ENCODE data around the gene ITPRIP.

ITPRIP gene

GRCh38 chr10:104307576-104308438, 30.5 kb downstream of the ITPRIP start:
- H3K79me2 ChIP-seq (ENCODE audit: low read length): no peaks in the 10 kb centered on the region
- no peak overlapping the region for H3K27ac ChIP-seq (ENCODE audit: low read length)
- H3K4me1 ChIP-seq (ENCODE audit: low read length): peaks cover 14% of the 10 kb centered on the region; the same call in 1 of the 2 replicates
- no peak overlapping the region for H3K9ac ChIP-seq (ENCODE audit: low read length)
- H2AFZ ChIP-seq (ENCODE audit: low read depth, low read length): no peak overlapping the region
- TF ChIP-seq, protein P1, sequence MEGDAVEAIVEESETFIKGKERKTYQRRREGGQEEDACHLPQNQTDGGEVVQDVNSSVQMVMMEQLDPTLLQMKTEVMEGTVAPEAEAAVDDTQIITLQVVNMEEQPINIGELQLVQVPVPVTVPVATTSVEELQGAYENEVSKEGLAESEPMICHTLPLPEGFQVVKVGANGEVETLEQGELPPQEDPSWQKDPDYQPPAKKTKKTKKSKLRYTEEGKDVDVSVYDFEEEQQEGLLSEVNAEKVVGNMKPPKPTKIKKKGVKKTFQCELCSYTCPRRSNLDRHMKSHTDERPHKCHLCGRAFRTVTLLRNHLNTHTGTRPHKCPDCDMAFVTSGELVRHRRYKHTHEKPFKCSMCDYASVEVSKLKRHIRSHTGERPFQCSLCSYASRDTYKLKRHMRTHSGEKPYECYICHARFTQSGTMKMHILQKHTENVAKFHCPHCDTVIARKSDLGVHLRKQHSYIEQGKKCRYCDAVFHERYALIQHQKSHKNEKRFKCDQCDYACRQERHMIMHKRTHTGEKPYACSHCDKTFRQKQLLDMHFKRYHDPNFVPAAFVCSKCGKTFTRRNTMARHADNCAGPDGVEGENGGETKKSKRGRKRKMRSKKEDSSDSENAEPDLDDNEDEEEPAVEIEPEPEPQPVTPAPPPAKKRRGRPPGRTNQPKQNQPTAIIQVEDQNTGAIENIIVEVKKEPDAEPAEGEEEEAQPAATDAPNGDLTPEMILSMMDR (IDR thresholded peaks at IDR 0.05; ENCODE audit: low read depth, low read length): no peak
- no peak for TF ChIP-seq EZH2phosphoT487 (IDR thresholded peaks at IDR 0.05; ENCODE audit: low read depth)
- H4K20me1 ChIP-seq (ENCODE audit: insufficient read depth, low read length): no peaks in the 10 kb centered on the region
- H3K27me3 ChIP-seq (ENCODE audit: low read depth, low read length): no peaks in the 10 kb centered on the region
- no peak overlapping the region for H3K4me3 ChIP-seq (ENCODE audit: low read length)
- peaks cover 3% of the 10 kb centered on the region for H3K36me3 ChIP-seq (replicated peaks; ENCODE audit: low read depth, low read length)
- no peak overlapping the region for H3K4me2 ChIP-seq (ENCODE audit: low read length)
- no peaks in the 10 kb centered on the region for H3K9me3 ChIP-seq (ENCODE audit: insufficient read depth, low read length)

DNA sequence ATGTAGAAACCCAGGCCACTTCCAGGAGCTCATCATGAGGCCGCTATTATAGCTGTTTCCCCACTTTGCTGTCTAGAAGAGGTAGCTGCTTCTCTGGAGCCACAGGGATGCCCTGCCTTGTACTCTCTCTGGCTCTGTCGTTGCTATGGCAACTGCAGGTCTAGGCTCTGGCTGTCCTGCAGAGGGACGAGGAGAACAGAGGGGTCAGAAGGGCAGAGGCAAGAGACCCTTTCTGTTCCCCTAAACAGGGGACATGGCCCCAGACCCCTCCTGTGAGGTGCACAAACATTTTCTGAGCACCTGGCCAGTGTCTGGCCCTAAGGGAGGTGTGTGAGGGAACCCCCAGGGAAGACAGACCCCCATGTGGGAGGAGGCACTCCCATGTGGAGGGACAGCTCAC, 31.4 kb downstream of the ITPRIP start:
- no peak overlapping the region for H3K27ac ChIP-seq (ENCODE audit: low read length)
- H3K79me2 ChIP-seq (ENCODE audit: low read length): no peaks in the 10 kb centered on the region
- no peak overlapping the region for H3K4me2 ChIP-seq (ENCODE audit: low read length)
- H3K9me3 ChIP-seq (ENCODE audit: insufficient read depth, low read length): no peaks in the 10 kb centered on the region
- H2AFZ ChIP-seq (ENCODE audit: low read depth, low read length): no peak overlapping the region
- H3K4me1 ChIP-seq (ENCODE audit: low read length): peaks cover 14% of the 10 kb centered on the region; the same call in 1 of the 2 replicates
- no peak overlapping the region for H3K4me3 ChIP-seq (ENCODE audit: low read length)
- H4K20me1 ChIP-seq (ENCODE audit: insufficient read depth, low read length): no peaks in the 10 kb centered on the region
- H3K27me3 ChIP-seq (ENCODE audit: low read depth, low read length): no peaks in the 10 kb centered on the region
- no peak for TF ChIP-seq EZH2phosphoT487 (IDR thresholded peaks at IDR 0.05; ENCODE audit: low read depth)
- TF ChIP-seq, protein P1 (IDR thresholded peaks at IDR 0.05; ENCODE audit: low read depth, low read length): no peak
- no peaks in the 10 kb centered on the region for H3K36me3 ChIP-seq (replicated peaks; ENCODE audit: low read depth, low read length)
- no peak overlapping the region for H3K9ac ChIP-seq (ENCODE audit: low read length)

- H3K4me3 ChIP-seq (ENCODE audit: low read length): no peak overlapping the region
- H3K79me2 ChIP-seq (ENCODE audit: low read length): no peaks in the 10 kb centered on the region
- no peaks in the 10 kb centered on the region for H3K9me3 ChIP-seq (ENCODE audit: insufficient read depth, low read length)
- H3K27me3 ChIP-seq (ENCODE audit: low read depth, low read length): no peaks in the 10 kb centered on the region
- H3K27ac ChIP-seq (ENCODE audit: low read length): no peak overlapping the region
- peaks cover 14% of the 10 kb centered on the region; the same call in 1 of the 2 replicates for H3K4me1 ChIP-seq (ENCODE audit: low read length)
- H4K20me1 ChIP-seq (ENCODE audit: insufficient read depth, low read length): no peaks in the 10 kb centered on the region
- no peaks in the 10 kb centered on the region for H3K36me3 ChIP-seq (replicated peaks; ENCODE audit: low read depth, low read length)
- no peak overlapping the region for H2AFZ ChIP-seq (ENCODE audit: low read depth, low read length)
- H3K4me2 ChIP-seq (ENCODE audit: low read length): no peak overlapping the region
- no peak overlapping the region for H3K9ac ChIP-seq (ENCODE audit: low read length)
- no peak for TF ChIP-seq EZH2phosphoT487 (IDR thresholded peaks at IDR 0.05; ENCODE audit: low read depth)
- TF ChIP-seq, protein P1 (IDR thresholded peaks at IDR 0.05; ENCODE audit: low read depth, low read length): no peak
These were observed 33.3 kb downstream of the ITPRIP start for GRCh38 chr10:104304927-104305326.

GRCh38 chr10:104304356-104304745, 33.9 kb downstream of the ITPRIP start:
- peaks cover 14% of the 10 kb centered on the region; the same call in 1 of the 2 replicates for H3K4me1 ChIP-seq (ENCODE audit: low read length)
- H3K9ac ChIP-seq (ENCODE audit: low read length): no peak overlapping the region
- H3K36me3 ChIP-seq (replicated peaks; ENCODE audit: low read depth, low read length): no peaks in the 10 kb centered on the region
- H3K4me2 ChIP-seq (ENCODE audit: low read length): no peak overlapping the region
- no peak overlapping the region for H2AFZ ChIP-seq (ENCODE audit: low read depth, low read length)
- no peak overlapping the region for H3K27ac ChIP-seq (ENCODE audit: low read length)
- H4K20me1 ChIP-seq (ENCODE audit: insufficient read depth, low read length): no peaks in the 10 kb centered on the region
- no peak overlapping the region for H3K4me3 ChIP-seq (ENCODE audit: low read length)
- no peaks in the 10 kb centered on the region for H3K9me3 ChIP-seq (ENCODE audit: insufficient read depth, low read length)
- H3K79me2 ChIP-seq (ENCODE audit: low read length): no peaks in the 10 kb centered on the region
- TF ChIP-seq EZH2phosphoT487 (IDR thresholded peaks at IDR 0.05; ENCODE audit: low read depth): no peak
- TF ChIP-seq, protein P1 (IDR thresholded peaks at IDR 0.05; ENCODE audit: low read depth, low read length): no peak
- H3K27me3 ChIP-seq (ENCODE audit: low read depth, low read length): no peaks in the 10 kb centered on the region

All from OCI-LY3 (cell line).